Measurements from ENCODE around the gene UNC79.

The UNC79 gene

GRCh38 chr14:93548102-93548843 lies 117.5 kb downstream of the UNC79 start:
- no peak for DNase-seq (ENCODE audit: low read depth)

DNA sequence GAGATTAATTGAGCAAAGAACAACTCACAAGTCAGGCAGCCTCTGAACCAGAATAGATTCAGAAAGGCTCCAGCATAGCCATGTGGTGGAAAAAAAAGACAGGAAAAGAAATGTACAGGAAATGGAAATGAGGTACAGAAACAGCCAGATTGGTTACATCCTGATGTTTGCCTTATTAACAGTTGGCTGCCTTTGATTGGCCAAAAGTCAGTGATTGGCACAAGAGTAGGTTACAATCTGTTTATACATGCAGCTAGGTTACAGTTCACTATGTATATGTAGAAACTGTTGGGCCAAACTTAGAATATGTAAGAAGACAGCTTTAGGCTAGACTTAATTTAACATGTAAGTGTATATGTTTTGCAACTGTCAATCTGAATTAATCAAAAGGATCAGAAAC lies 118.9 kb downstream of the UNC79 start:
- no peak for DNase-seq (ENCODE audit: low read depth)

DNA sequence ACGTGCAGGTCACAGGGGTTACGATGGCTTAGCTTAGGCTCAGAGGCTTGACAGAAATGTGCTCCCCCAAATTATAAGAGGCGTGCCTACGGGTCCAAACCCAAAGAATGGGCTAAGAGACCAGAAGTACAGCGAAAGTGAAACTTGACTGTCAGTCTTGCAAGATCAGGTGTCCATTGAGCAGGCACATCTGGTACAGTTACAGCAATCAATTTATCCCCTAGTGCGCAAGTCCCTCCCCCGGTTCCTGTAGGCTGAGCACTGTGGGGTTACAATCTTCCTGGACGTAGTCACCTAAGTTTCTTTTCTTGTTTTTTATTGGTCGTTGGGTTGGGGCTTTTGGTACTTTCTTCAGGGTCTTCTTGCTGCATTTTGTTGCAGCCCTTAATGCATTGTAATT lies 134.2 kb downstream of the UNC79 start:
- DNase-seq (ENCODE audit: low read depth): no peak

- DNase-seq (ENCODE audit: low read depth): no peak
Measured at GRCh38 chr14:93566065-93566693, 135.4 kb downstream of the UNC79 start.

DNA sequence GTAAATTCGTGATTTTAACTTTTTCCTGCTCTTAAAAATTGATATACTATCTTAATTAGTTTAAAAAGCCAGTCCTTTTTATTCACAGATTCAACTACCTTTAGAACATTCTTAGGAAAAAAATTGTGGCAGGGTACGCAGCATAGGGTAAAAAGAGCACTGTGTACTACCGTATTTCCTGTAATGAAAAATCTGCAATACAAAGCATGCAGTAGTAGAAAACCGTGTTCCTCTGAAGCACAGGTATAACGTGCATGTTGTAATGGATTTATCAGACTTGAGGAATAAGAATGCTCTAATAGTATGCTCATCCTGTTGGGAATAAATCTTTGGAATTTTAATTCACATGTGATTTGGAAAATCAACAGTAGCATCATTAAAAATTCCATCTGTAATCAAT lies 140.5 kb downstream of the UNC79 start:
- DNase-seq (ENCODE audit: low read depth): no peak

DNA sequence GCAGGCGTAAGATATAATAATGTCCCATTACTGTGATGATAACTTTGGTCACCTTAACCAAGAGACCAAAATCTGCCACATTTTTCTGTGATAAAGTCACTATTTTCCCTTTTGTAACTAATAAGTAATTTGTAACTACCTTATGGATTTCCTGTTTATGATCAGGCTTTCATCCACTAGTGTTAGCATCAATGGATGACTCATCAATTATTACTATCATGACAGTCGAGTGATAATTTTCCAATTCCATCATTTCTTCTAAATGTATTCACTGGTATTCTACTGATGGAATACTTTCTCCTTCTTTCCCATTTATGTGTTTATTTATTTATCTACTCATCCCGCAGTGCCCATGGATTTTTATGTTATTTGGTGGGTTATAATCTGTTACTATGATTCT lies 148.4 kb downstream of the UNC79 start:
- no peak for DNase-seq (ENCODE audit: low read depth)

- no peak for DNase-seq (ENCODE audit: low read depth)
Measured at GRCh38 chr14:93582516-93582915, 151.8 kb downstream of the UNC79 start.

DNA sequence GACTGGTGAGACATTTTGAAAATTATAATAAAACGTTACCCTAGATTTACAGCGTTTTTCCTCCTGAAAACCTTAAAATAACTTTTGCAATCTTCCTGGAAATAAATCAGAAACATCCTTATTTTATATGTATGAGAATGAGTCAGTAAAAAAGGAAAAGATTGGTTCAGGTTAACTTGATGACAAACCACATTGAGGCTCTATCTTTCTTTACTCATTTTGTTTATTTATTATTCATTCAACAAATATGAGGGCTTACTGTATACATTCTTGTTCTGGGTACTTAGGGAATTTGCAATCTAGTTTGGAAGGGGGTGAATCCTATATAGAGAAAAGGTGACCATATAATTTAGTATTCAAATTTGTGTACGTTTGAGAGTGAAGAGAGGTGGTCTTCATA lies 156.6 kb downstream of the UNC79 start:
- DNase-seq (ENCODE audit: low read depth): no peak

- DNase-seq (ENCODE audit: low read depth): no peak
Measured at GRCh38 chr14:93591506-93591905, 160.8 kb downstream of the UNC79 start.

DNA sequence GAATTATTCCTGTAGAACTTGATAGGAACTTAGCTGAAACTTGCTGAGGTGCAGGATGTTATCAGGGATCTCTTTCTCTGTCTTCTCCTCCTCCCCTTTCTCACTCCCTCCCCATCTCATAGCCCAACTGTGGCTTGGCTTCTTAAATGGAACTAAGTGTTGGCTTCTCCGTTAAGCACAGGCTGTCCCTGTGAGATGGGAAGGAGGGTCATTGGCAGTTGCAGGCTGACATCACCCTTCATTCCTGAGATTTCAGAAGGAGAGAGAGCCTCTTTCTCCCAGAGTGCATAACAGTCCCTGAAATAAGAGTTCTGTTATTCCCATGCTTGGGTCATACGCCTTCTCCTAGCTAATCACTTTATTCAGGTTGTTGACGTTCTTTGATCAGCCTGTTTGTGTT lies 162.0 kb downstream of the UNC79 start:
- no peak for DNase-seq (ENCODE audit: low read depth)

GRCh38 chr14:93606091-93606490 lies 175.4 kb downstream of the UNC79 start:
- DNase-seq (ENCODE audit: low read depth): no peak

GRCh38 chr14:93619176-93619793 lies 188.5 kb downstream of the UNC79 start:
- no peak for DNase-seq (ENCODE audit: low read depth)

- DNase-seq (ENCODE audit: low read depth): no peak
Measured at GRCh38 chr14:93628048-93628447, 197.3 kb downstream of the UNC79 start.

DNA sequence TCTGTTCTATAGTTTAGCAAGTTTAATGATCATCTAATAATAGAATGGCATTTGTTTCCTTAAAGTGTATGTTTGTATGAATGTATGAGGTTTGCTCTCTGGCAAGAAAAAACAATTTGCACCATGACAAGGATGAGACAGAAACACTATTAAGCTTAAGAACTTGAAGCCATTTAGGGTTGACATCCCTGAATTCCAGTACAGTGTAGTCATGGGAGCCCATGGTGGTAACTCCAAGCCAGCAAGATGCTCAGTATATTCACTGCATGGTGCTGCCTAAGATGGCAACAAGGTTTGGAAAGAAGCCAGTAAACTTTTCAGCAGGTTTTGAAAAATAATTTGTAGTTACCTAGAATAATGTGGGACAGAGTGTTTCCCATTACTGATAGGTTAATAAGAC lies 198.9 kb downstream of the UNC79 start:
- DNase-seq (ENCODE audit: low read depth): no peak

DNA sequence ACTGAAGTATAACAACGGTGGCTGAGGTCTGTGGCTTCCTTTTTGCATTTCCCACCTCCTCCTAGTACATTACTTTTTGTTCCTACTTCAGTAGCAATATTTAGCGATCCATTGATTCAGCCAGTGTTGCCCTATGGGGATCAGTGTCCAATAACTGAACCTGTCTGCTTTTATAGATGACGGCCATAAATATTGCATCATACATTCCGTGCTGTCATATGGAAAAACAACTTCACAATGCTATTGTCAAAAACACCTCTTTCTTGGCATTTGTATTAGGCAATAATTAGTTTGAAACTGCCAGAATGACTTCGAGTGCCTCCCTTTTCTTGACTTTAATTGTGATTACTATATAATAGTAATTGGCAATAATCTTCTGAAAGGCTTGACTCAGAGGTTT lies 208.1 kb downstream of the UNC79 start:
- no peak for DNase-seq (ENCODE audit: low read depth)

DNA sequence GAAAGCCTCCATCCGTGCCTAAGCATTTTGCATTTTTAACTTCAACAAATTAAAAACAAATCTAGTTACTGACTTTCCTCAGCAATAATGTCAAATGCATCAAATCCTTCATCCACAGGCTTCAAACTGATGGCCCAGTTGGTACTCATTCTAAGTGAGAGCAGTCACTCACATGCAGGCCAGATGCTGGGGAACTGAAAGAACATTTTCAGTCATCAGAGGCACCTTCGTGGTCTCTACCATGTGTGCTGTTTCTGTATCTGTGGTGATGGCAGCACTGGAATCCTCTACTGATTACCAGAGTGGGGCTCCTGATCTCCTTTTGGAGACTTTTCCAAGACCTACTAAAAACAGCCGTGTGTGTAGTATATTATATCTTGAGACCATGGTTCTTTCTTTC lies 212.4 kb downstream of the UNC79 start:
- no peak for DNase-seq (ENCODE audit: low read depth)

GRCh38 chr14:93643676-93644075 lies 212.9 kb downstream of the UNC79 start:
- DNase-seq (ENCODE audit: low read depth): no peak

- no peak for DNase-seq (ENCODE audit: low read depth)
Measured at GRCh38 chr14:93645200-93645599, 214.5 kb downstream of the UNC79 start.

- DNase-seq (ENCODE audit: low read depth): no peak
Measured at GRCh38 chr14:93648440-93649168, 217.9 kb downstream of the UNC79 start.

DNA sequence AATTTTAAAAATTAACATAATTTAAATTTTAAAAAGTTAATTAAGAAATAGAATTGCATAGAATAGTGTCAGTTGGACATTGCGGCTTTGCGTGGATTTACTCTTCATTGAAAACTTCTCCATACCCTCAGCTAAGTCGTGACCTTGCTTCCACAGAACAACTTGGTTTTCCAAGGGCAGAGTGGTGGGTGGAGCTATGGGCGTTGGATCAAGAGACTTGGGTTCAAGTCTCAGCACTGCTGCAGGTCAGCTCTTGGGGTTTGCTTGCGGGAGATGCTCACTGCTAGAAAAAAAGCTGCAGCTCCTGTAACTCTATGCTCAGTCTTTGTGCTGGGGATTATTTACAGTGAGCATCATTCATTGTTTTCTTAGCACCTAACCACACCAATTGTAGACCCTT lies 223.9 kb downstream of the UNC79 start:
- DNase-seq (ENCODE audit: low read depth): no peak

GRCh38 chr14:93655078-93655750 lies 224.5 kb downstream of the UNC79 start:
- DNase-seq (ENCODE audit: low read depth): no peak

- DNase-seq (ENCODE audit: low read depth): no peak
Measured at GRCh38 chr14:93657875-93658274, 227.1 kb downstream of the UNC79 start.

Measured in T-helper 22 cell (primary cell).